ENCODE results near the gene GJA1.

DNA sequence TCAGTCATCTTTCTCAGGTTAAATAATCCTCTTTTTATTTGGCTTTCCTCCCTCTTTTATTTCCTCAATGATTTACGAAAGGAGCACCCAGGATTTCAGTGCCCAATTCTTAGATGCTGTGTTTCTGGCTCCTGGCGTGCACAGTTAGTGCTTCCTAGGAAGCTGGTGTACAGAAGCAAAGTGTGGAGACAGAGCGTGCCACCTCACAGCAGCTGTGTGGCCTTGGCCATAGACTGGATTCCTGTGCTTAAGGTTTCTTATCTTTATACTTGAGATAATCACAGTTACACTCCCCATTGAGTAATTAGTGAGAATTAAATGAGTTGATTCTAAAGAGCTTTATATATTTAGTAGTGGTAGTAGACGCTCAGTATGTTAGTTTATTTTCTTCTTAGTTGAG is 39.7 kb upstream of the GJA1 start:
- TF ChIP-seq, protein P1, sequence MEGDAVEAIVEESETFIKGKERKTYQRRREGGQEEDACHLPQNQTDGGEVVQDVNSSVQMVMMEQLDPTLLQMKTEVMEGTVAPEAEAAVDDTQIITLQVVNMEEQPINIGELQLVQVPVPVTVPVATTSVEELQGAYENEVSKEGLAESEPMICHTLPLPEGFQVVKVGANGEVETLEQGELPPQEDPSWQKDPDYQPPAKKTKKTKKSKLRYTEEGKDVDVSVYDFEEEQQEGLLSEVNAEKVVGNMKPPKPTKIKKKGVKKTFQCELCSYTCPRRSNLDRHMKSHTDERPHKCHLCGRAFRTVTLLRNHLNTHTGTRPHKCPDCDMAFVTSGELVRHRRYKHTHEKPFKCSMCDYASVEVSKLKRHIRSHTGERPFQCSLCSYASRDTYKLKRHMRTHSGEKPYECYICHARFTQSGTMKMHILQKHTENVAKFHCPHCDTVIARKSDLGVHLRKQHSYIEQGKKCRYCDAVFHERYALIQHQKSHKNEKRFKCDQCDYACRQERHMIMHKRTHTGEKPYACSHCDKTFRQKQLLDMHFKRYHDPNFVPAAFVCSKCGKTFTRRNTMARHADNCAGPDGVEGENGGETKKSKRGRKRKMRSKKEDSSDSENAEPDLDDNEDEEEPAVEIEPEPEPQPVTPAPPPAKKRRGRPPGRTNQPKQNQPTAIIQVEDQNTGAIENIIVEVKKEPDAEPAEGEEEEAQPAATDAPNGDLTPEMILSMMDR (IDR thresholded peaks at IDR 0.05) = no peak
- no peak for TF ChIP-seq EP300 (IDR thresholded peaks at IDR 0.05)
- no peak for TF ChIP-seq POLR2A (IDR thresholded peaks at IDR 0.05)
- no peak for TF ChIP-seq POLR2AphosphoS5 (IDR thresholded peaks at IDR 0.05)

All from upper lobe of left lung (tissue), 4 donors.